A549 (cell line): Measurements from ENCODE around the gene THADA. TPM values are rescaled to one million over a fixed set of nuclear protein-coding genes. Genes with fewer than 3 reads are reported as not detected.

Experiments used
- ATAC-seq, 2 experiments: fragments of 200-7000 bp in 1 of 2; fragments of >200 bp in 1 of 2; cut with Nextera tagmentation in 1 of 2; cut with Tn5 transposase in 1 of 2; 3 replicates each; pipeline versions ENCODE4 v1.8.0 to v1.9.1; 2018 to 2020; ENCODE audit warnings: mild to moderate bottlenecking in 1 of 2, moderate library complexity in 1 of 2
- CTCF ChIA-PET: fragments of 300-600 bp; sonication (Branson Sonifier 250); formaldehyde crosslinking; extraction: SDS; loops from one replicate; lab custom pipeline; 2021; ENCODE audit warnings: antibody characterized with exemption, inconsistent platforms; lab: Yijun Ruan, JAX
- POLR2A ChIA-PET: fragments of 350-600 bp; formaldehyde crosslinking; extraction: SDS; loops from one replicate; lab custom pipeline; 2021; ENCODE audit warnings: antibody characterized with exemption, inconsistent platforms; lab: Yijun Ruan, JAX
- DNase-seq, 2 experiments: peaks; one replicate each; pipeline versions ENCODE4 v3.0.0 to v3.0.0-alpha.2; 2011 to 2016; ENCODE audit warnings: low read depth in 1 of 2, low spot score in 1 of 2
- FAIRE-seq: peaks from 2 replicates; lab custom pipeline; 2011; peaks lifted over from hg19 to GRCh38; lab: Jason Lieb, UNC
- H3K27ac ChIP-seq, 2 experiments: fragments of >200 bp; sonication (Bioruptor Twin); formaldehyde crosslinking; 3 replicates each; pipeline ENCODE4 v1.5.1; 2016 to 2017
- H3K4me1 ChIP-seq: fragments of >200 bp; sonication (Bioruptor Twin); formaldehyde crosslinking; 3 replicates; pipeline ENCODE4 v1.6.1; 2016
- H3K4me2 ChIP-seq: fragments of >200 bp; sonication (Bioruptor Twin); formaldehyde crosslinking; 3 replicates; pipeline ENCODE4 v1.6.1; 2016
- H3K4me3 ChIP-seq: fragments of >200 bp; sonication (Bioruptor Twin); formaldehyde crosslinking; 3 replicates; pipeline ENCODE4 v1.5.1; 2016
- H3K9me3 ChIP-seq: fragments of >200 bp; sonication (Bioruptor Twin); formaldehyde crosslinking; 3 replicates; pipeline ENCODE4 v1.6.1; 2016
- ATOH8 ChIP-seq: fragments of 250-450 bp; sonication (Bioruptor Pico); IDR thresholded peaks from 2 replicates; pipeline ENCODE4 v1.5.0; 2020; ENCODE audit warnings: low read depth, mild to moderate bottlenecking, moderate library complexity
- CBX2 ChIP-seq: fragments of 200-600 bp; sonication (generic); IDR thresholded peaks from 2 replicates; pipeline ENCODE4 v1.6.1; 2016; ENCODE audit warnings: low read depth, mild to moderate bottlenecking, borderline replicate concordance
- CBX8 ChIP-seq: fragments of 200-600 bp; sonication (generic); IDR thresholded peaks from 2 replicates; pipeline ENCODE4 v1.6.1; 2016
- CHD2 ChIP-seq: fragments of 150-350 bp; IDR thresholded peaks from 2 replicates; pipeline ENCODE4 v1.6.1; 2014; ENCODE audit warnings: low read length; ENCODE audit not compliant: partially characterized antibody
- EHMT2 ChIP-seq: fragments of 200-600 bp; sonication (generic); IDR thresholded peaks from 2 replicates; pipeline ENCODE4 v1.6.1; 2016; ENCODE audit warnings: antibody characterized with exemption, low read depth, mild to moderate bottlenecking, moderate library complexity
- EP300 ChIP-seq, 2 experiments: fragments of >200 bp; sonication (Bioruptor Twin); formaldehyde crosslinking; IDR thresholded peaks; 2 replicates in 1 of 2; 3 replicates in 1 of 2; pipeline ENCODE4 v1.6.1; 2016 to 2017
- HEYL ChIP-seq: fragments of 250-450 bp; sonication (Bioruptor Pico); IDR thresholded peaks from 2 replicates; pipeline ENCODE4 v1.8.0; 2021; ENCODE audit warnings: mild to moderate bottlenecking, moderate library complexity
- HOXA7 ChIP-seq: fragments of 250-450 bp; sonication (Bioruptor Pico); IDR thresholded peaks from 2 replicates; pipeline ENCODE4 v1.5.0; 2020; ENCODE audit warnings: mild to moderate bottlenecking, moderate library complexity
- KDM5A ChIP-seq: fragments of 200-600 bp; sonication (generic); IDR thresholded peaks from 2 replicates; pipeline ENCODE4 v1.6.1; 2016; ENCODE audit warnings: antibody characterized with exemption, mild to moderate bottlenecking
- MAFK ChIP-seq: fragments of 450-650 bp; IDR thresholded peaks from 2 replicates; pipeline ENCODE4 v1.6.1; 2014; ENCODE audit not compliant: partially characterized antibody
- MAX ChIP-seq: IDR thresholded peaks from 2 replicates; pipeline ENCODE4 v1.6.1; 2012
- MYC ChIP-seq: IDR thresholded peaks from 2 replicates; pipeline ENCODE4 v1.6.1; 2012; ENCODE audit warnings: mild to moderate bottlenecking, inconsistent platforms, low read length, improper control_type of control experiment, borderline replicate concordance
- NFE2L2 ChIP-seq: fragments of 150-350 bp; conservative IDR thresholded peaks from 2 replicates; pipeline ENCODE4 v1.6.1; 2014; ENCODE audit warnings: low read length
- NPAS2 ChIP-seq: fragments of 250-450 bp; sonication (Bioruptor Pico); IDR thresholded peaks from 2 replicates; pipeline ENCODE4 v1.8.0; 2022; ENCODE audit warnings: mild to moderate bottlenecking, moderate library complexity, borderline replicate concordance
- NR3C1 ChIP-seq: fragments of >200 bp; sonication (Bioruptor Twin); formaldehyde crosslinking; IDR thresholded peaks from 3 replicates; pipeline ENCODE4 v1.6.1; 2017
- POLR2A ChIP-seq: IDR thresholded peaks from 2 replicates; pipeline ENCODE4 v1.6.1; 2012; ENCODE audit warnings: mild to moderate bottlenecking, low read length
- RARB ChIP-seq: fragments of 250-450 bp; sonication (Bioruptor Pico); IDR thresholded peaks from 2 replicates; pipeline ENCODE4 v1.8.0; 2021; ENCODE audit warnings: mild to moderate bottlenecking, moderate library complexity
- TP53 ChIP-seq: fragments of 250-450 bp; sonication (Bioruptor Pico); IDR thresholded peaks from 2 replicates; pipeline ENCODE4 v1.5.0; 2021; ENCODE audit warnings: mild to moderate bottlenecking, moderate library complexity
- WGBS: methylation state at CpG from one replicate; pipeline ENCODE4 v1.1.6; 2017; ENCODE audit errors: missing lambda C conversion rate; 5-methylcytosine and 5-hydroxymethylcytosine counted together
- polyA plus RNA-seq, 4 experiments: library from polyadenylated mRNA; depleted of rRNA in 3 of 4; stranded (reverse); fragments of >200 nt; fragmentation: RNase III in 1 of 4; extraction: RNeasy Plus Mini Kit Qiagen cat#74134 plus additional on column Dnase treatment in 1 of 4; gene quantifications; 2 replicates in 3 of 4; 3 replicates in 1 of 4; pipeline ENCODE4 v1.2.3, GENCODE V29; 2011 to 2017
- TF ChIP-seq, protein P1 (sequence below): fragments of 250-450 bp; sonication (Bioruptor Pico); IDR thresholded peaks from 2 replicates; pipeline ENCODE4 v1.5.0; 2021; ENCODE audit warnings: mild to moderate bottlenecking, moderate library complexity, borderline replicate concordance
- TF ChIP-seq, protein P2 (sequence below): fragments of 200-600 bp; sonication (generic); IDR thresholded peaks from 2 replicates; pipeline ENCODE4 v1.6.1; 2016; ENCODE audit warnings: antibody characterized with exemption, mild to moderate bottlenecking, moderate library complexity
- TF ChIP-seq, protein P3 (sequence below): fragments of 450-650 bp; IDR thresholded peaks from 2 replicates; pipeline ENCODE4 v1.6.1; 2014; ENCODE audit warnings: antibody characterized with exemption
- TF ChIP-seq, protein P4 (sequence below): fragments of >200 bp; sonication (Bioruptor Twin); formaldehyde crosslinking; IDR thresholded peaks from 3 replicates; pipeline ENCODE4 v1.5.1; 2016

The THADA gene
- polyA plus RNA-seq, 2 of the 4 experiments (the other 2 are of a cell fraction) = 21.8 to 37.9 TPM

- ATAC-seq = no peak
- ChIA-PET CTCF (interaction anchor here (1.2 to 1.3 kb wide), 2 partner anchors 76 to 614 kb away, joined by 3 to 4 read pairs; no protein-coding TSS in a partner anchor), POLR2A (no interaction called here)
- no peak for FAIRE-seq
- Histone ChIP-seq H3K27ac (no peak overlapping the region), H3K4me1 (no peaks in the 10 kb centered on the region), H3K9me3 (no peaks in the 10 kb centered on the region), H3K4me2 (no peak overlapping the region), H3K4me3 (no peak overlapping the region)
- 75% methylated on average over 2 of the region's 2 CpGs for WGBS
- DNase-seq = no peak
- peak; percentile 49 for TF ChIP-seq MAFK
- TF ChIP-seq EP300 (IDR thresholded peaks at IDR 0.05) = no peak
- TF ChIP-seq NPAS2 (CRISPR knock-in tag) = no peak
- no peak for TF ChIP-seq MYC
- no peak for TF ChIP-seq ATOH8 (CRISPR knock-in tag)
- no peak for TF ChIP-seq NFE2L2
Observed at GRCh38 chr2:43560231-43560547, 35.6 kb downstream of the THADA start.

- DNase-seq (no peak), FAIRE-seq (no peak), ATAC-seq (no peak)
- Histone ChIP-seq H3K4me1 (no peaks in the 10 kb centered on the region), H3K4me3 (no peak overlapping the region), H3K4me2 (no peak overlapping the region), H3K27ac (no peak overlapping the region), H3K9me3 (no peaks in the 10 kb centered on the region)
- 91% methylated on average over 4 of the region's 4 CpGs for WGBS
- ChIA-PET POLR2A (interaction anchor here (1.2 kb wide), 1 partner anchor 36 kb away, joined by 6 read pairs; the partner anchor contains the start of gene THADA), CTCF (interaction anchor here (0.5 to 2.4 kb wide), 5 partner anchors 17 to 614 kb away, joined by 3 to 7 read pairs (median 4); no protein-coding TSS in a partner anchor)
- TF ChIP-seq CBX2 (no peak), HOXA7 (no peak), RARB (CRISPR knock-in tag) (no peak)
Observed at GRCh38 chr2:43559391-43560230, 36.2 kb downstream of the THADA start.

GRCh38 chr2:43557196-43557595 lies 38.6 kb downstream of the THADA start:
- H3K4me2 ChIP-seq = no peak overlapping the region
- ChIA-PET CTCF (interaction anchor here (2.7 to 4.0 kb wide), 2 partner anchors 15 to 729 kb away, joined by 6 to 20 read pairs; no protein-coding TSS in a partner anchor), POLR2A (interaction anchor here (0.6 kb wide), 1 partner anchor 8 kb away, joined by 5 read pairs; no protein-coding TSS in a partner anchor)
- FAIRE-seq = no peak
- 95% methylated on average over 1 of the region's 1 CpG for WGBS
- no peaks in the 10 kb centered on the region for H3K9me3 ChIP-seq
- H3K4me3 ChIP-seq = no peak overlapping the region
- no peak for ATAC-seq
- no peak for DNase-seq
- no peaks in the 10 kb centered on the region for H3K4me1 ChIP-seq
- no peak overlapping the region for H3K27ac ChIP-seq
- TF ChIP-seq POLR2A (no peak), NPAS2 (CRISPR knock-in tag) (no peak), HEYL (CRISPR knock-in tag) (no peak), EHMT2 (no peak), MYC (no peak), HOXA7 (no peak), NR3C1 (no peak), MAX (no peak), CBX8 (no peak), KDM5A (no peak), TP53 (CRISPR knock-in tag) (no peak), MAFK (no peak), CBX2 (no peak), CHD2 (no peak)
- TF ChIP-seq, protein P1, sequence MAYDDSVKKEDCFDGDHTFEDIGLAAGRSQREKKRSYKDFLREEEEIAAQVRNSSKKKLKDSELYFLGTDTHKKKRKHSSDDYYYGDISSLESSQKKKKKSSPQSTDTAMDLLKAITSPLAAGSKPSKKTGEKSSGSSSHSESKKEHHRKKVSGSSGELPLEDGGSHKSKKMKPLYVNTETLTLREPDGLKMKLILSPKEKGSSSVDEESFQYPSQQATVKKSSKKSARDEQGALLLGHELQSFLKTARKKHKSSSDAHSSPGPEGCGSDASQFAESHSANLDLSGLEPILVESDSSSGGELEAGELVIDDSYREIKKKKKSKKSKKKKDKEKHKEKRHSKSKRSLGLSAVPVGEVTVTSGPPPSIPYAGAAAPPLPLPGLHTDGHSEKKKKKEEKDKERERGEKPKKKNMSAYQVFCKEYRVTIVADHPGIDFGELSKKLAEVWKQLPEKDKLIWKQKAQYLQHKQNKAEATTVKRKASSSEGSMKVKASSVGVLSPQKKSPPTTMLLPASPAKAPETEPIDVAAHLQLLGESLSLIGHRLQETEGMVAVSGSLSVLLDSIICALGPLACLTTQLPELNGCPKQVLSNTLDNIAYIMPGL (CRISPR knock-in tag) = no peak
- TF ChIP-seq, protein P2, sequence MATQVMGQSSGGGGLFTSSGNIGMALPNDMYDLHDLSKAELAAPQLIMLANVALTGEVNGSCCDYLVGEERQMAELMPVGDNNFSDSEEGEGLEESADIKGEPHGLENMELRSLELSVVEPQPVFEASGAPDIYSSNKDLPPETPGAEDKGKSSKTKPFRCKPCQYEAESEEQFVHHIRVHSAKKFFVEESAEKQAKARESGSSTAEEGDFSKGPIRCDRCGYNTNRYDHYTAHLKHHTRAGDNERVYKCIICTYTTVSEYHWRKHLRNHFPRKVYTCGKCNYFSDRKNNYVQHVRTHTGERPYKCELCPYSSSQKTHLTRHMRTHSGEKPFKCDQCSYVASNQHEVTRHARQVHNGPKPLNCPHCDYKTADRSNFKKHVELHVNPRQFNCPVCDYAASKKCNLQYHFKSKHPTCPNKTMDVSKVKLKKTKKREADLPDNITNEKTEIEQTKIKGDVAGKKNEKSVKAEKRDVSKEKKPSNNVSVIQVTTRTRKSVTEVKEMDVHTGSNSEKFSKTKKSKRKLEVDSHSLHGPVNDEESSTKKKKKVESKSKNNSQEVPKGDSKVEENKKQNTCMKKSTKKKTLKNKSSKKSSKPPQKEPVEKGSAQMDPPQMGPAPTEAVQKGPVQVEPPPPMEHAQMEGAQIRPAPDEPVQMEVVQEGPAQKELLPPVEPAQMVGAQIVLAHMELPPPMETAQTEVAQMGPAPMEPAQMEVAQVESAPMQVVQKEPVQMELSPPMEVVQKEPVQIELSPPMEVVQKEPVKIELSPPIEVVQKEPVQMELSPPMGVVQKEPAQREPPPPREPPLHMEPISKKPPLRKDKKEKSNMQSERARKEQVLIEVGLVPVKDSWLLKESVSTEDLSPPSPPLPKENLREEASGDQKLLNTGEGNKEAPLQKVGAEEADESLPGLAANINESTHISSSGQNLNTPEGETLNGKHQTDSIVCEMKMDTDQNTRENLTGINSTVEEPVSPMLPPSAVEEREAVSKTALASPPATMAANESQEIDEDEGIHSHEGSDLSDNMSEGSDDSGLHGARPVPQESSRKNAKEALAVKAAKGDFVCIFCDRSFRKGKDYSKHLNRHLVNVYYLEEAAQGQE = no peak
- TF ChIP-seq, protein P3, sequence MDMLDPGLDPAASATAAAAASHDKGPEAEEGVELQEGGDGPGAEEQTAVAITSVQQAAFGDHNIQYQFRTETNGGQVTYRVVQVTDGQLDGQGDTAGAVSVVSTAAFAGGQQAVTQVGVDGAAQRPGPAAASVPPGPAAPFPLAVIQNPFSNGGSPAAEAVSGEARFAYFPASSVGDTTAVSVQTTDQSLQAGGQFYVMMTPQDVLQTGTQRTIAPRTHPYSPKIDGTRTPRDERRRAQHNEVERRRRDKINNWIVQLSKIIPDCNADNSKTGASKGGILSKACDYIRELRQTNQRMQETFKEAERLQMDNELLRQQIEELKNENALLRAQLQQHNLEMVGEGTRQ = no peak
- TF ChIP-seq, protein P4, sequence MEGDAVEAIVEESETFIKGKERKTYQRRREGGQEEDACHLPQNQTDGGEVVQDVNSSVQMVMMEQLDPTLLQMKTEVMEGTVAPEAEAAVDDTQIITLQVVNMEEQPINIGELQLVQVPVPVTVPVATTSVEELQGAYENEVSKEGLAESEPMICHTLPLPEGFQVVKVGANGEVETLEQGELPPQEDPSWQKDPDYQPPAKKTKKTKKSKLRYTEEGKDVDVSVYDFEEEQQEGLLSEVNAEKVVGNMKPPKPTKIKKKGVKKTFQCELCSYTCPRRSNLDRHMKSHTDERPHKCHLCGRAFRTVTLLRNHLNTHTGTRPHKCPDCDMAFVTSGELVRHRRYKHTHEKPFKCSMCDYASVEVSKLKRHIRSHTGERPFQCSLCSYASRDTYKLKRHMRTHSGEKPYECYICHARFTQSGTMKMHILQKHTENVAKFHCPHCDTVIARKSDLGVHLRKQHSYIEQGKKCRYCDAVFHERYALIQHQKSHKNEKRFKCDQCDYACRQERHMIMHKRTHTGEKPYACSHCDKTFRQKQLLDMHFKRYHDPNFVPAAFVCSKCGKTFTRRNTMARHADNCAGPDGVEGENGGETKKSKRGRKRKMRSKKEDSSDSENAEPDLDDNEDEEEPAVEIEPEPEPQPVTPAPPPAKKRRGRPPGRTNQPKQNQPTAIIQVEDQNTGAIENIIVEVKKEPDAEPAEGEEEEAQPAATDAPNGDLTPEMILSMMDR = no peak
